ENCODE results near the gene SULT1E1.

Gene SULT1E1

GRCh38 chr4:69843932-69844331 lies 16.0 kb downstream of the SULT1E1 start:
- Histone ChIP-seq H3K4me3 (ENCODE audit: low read depth, low read length) (no peak overlapping the region), H3K27me3 (ENCODE audit: insufficient read depth, low read length) (no peaks in the 10 kb centered on the region), H3K36me3 (ENCODE audit: insufficient read depth, low read length) (no peaks in the 10 kb centered on the region), H3K27ac (ENCODE audit: low read depth, low read length) (no peak overlapping the region), H3K4me1 (ENCODE audit: control insufficient read depth, insufficient read depth, low read length, unreplicated experiment) (no peaks in the 10 kb centered on the region), H3K79me2 (ENCODE audit: control insufficient read depth, insufficient read depth, low read length, unreplicated experiment) (no peaks in the 10 kb centered on the region), H2AFZ (ENCODE audit: low read length, unreplicated experiment) (no peak overlapping the region)

GRCh38 chr4:69843301-69843700 lies 16.6 kb downstream of the SULT1E1 start:
- no peak overlapping the region for H3K27ac ChIP-seq (ENCODE audit: low read depth, low read length)
- H3K79me2 ChIP-seq (ENCODE audit: control insufficient read depth, insufficient read depth, low read length, unreplicated experiment) = no peaks in the 10 kb centered on the region
- H3K4me1 ChIP-seq (ENCODE audit: control insufficient read depth, insufficient read depth, low read length, unreplicated experiment) = no peaks in the 10 kb centered on the region
- H3K36me3 ChIP-seq (ENCODE audit: insufficient read depth, low read length) = no peaks in the 10 kb centered on the region
- H3K4me3 ChIP-seq (ENCODE audit: low read depth, low read length) = no peak overlapping the region
- no peak overlapping the region for H2AFZ ChIP-seq (ENCODE audit: low read length, unreplicated experiment)
- H3K27me3 ChIP-seq (ENCODE audit: insufficient read depth, low read length) = no peaks in the 10 kb centered on the region

GRCh38 chr4:69838977-69839376 lies 21.0 kb downstream of the SULT1E1 start:
- Histone ChIP-seq H3K27ac (ENCODE audit: low read depth, low read length) (no peak overlapping the region), H3K4me1 (ENCODE audit: control insufficient read depth, insufficient read depth, low read length, unreplicated experiment) (no peaks in the 10 kb centered on the region), H2AFZ (ENCODE audit: low read length, unreplicated experiment) (no peak overlapping the region), H3K79me2 (ENCODE audit: control insufficient read depth, insufficient read depth, low read length, unreplicated experiment) (no peaks in the 10 kb centered on the region), H3K4me3 (ENCODE audit: low read depth, low read length) (no peak overlapping the region), H3K36me3 (ENCODE audit: insufficient read depth, low read length) (no peaks in the 10 kb centered on the region), H3K27me3 (ENCODE audit: insufficient read depth, low read length) (no peaks in the 10 kb centered on the region)

- Histone ChIP-seq H3K79me2 (ENCODE audit: control insufficient read depth, insufficient read depth, low read length, unreplicated experiment) (no peaks in the 10 kb centered on the region), H3K4me1 (ENCODE audit: control insufficient read depth, insufficient read depth, low read length, unreplicated experiment) (no peaks in the 10 kb centered on the region), H3K36me3 (ENCODE audit: insufficient read depth, low read length) (no peaks in the 10 kb centered on the region), H3K4me3 (ENCODE audit: low read depth, low read length) (no peak overlapping the region), H3K27me3 (ENCODE audit: insufficient read depth, low read length) (no peaks in the 10 kb centered on the region), H2AFZ (ENCODE audit: low read length, unreplicated experiment) (no peak overlapping the region), H3K27ac (ENCODE audit: low read depth, low read length) (no peak overlapping the region)
Measured at GRCh38 chr4:69836287-69836686, 23.7 kb downstream of the SULT1E1 start.

GRCh38 chr4:69835766-69836165 lies 24.2 kb downstream of the SULT1E1 start:
- H2AFZ ChIP-seq (ENCODE audit: low read length, unreplicated experiment) = no peak overlapping the region
- H3K4me3 ChIP-seq (ENCODE audit: low read depth, low read length) = no peak overlapping the region
- H3K4me1 ChIP-seq (ENCODE audit: control insufficient read depth, insufficient read depth, low read length, unreplicated experiment) = no peaks in the 10 kb centered on the region
- no peaks in the 10 kb centered on the region for H3K36me3 ChIP-seq (ENCODE audit: insufficient read depth, low read length)
- no peak overlapping the region for H3K27ac ChIP-seq (ENCODE audit: low read depth, low read length)
- no peaks in the 10 kb centered on the region for H3K27me3 ChIP-seq (ENCODE audit: insufficient read depth, low read length)
- H3K79me2 ChIP-seq (ENCODE audit: control insufficient read depth, insufficient read depth, low read length, unreplicated experiment) = no peaks in the 10 kb centered on the region

GRCh38 chr4:69833251-69833650 lies 26.7 kb downstream of the SULT1E1 start:
- H3K4me1 ChIP-seq (ENCODE audit: control insufficient read depth, insufficient read depth, low read length, unreplicated experiment) = peaks cover 14% of the 10 kb centered on the region
- H3K27ac ChIP-seq (ENCODE audit: low read depth, low read length) = no peak overlapping the region
- no peaks in the 10 kb centered on the region for H3K79me2 ChIP-seq (ENCODE audit: control insufficient read depth, insufficient read depth, low read length, unreplicated experiment)
- no peaks in the 10 kb centered on the region for H3K36me3 ChIP-seq (ENCODE audit: insufficient read depth, low read length)
- H2AFZ ChIP-seq (ENCODE audit: low read length, unreplicated experiment) = no peak overlapping the region
- no peaks in the 10 kb centered on the region for H3K27me3 ChIP-seq (ENCODE audit: insufficient read depth, low read length)
- H3K4me3 ChIP-seq (ENCODE audit: low read depth, low read length) = no peak overlapping the region

GRCh38 chr4:69832326-69833030 lies 27.5 kb downstream of the SULT1E1 start:
- no peaks in the 10 kb centered on the region for H3K36me3 ChIP-seq (ENCODE audit: insufficient read depth, low read length)
- H3K79me2 ChIP-seq (ENCODE audit: control insufficient read depth, insufficient read depth, low read length, unreplicated experiment) = no peaks in the 10 kb centered on the region
- H3K4me3 ChIP-seq (ENCODE audit: low read depth, low read length) = no peak overlapping the region
- no peak overlapping the region for H3K27ac ChIP-seq (ENCODE audit: low read depth, low read length)
- H3K27me3 ChIP-seq (ENCODE audit: insufficient read depth, low read length) = no peaks in the 10 kb centered on the region
- peaks cover 14% of the 10 kb centered on the region for H3K4me1 ChIP-seq (ENCODE audit: control insufficient read depth, insufficient read depth, low read length, unreplicated experiment)
- no peak overlapping the region for H2AFZ ChIP-seq (ENCODE audit: low read length, unreplicated experiment)

GRCh38 chr4:69831646-69832325 lies 28.2 kb downstream of the SULT1E1 start:
- Histone ChIP-seq H3K27ac (ENCODE audit: low read depth, low read length) (no peak overlapping the region), H2AFZ (ENCODE audit: low read length, unreplicated experiment) (no peak overlapping the region), H3K4me1 (ENCODE audit: control insufficient read depth, insufficient read depth, low read length, unreplicated experiment) (peaks cover 14% of the 10 kb centered on the region), H3K27me3 (ENCODE audit: insufficient read depth, low read length) (no peaks in the 10 kb centered on the region), H3K79me2 (ENCODE audit: control insufficient read depth, insufficient read depth, low read length, unreplicated experiment) (no peaks in the 10 kb centered on the region), H3K4me3 (ENCODE audit: low read depth, low read length) (no peak overlapping the region), H3K36me3 (ENCODE audit: insufficient read depth, low read length) (no peaks in the 10 kb centered on the region)

GRCh38 chr4:69831270-69831627 lies 28.7 kb downstream of the SULT1E1 start:
- Histone ChIP-seq H3K79me2 (ENCODE audit: control insufficient read depth, insufficient read depth, low read length, unreplicated experiment) (no peaks in the 10 kb centered on the region), H3K27ac (ENCODE audit: low read depth, low read length) (no peak overlapping the region), H3K27me3 (ENCODE audit: insufficient read depth, low read length) (no peaks in the 10 kb centered on the region), H2AFZ (ENCODE audit: low read length, unreplicated experiment) (no peak overlapping the region), H3K4me1 (ENCODE audit: control insufficient read depth, insufficient read depth, low read length, unreplicated experiment) (peaks cover 14% of the 10 kb centered on the region), H3K36me3 (ENCODE audit: insufficient read depth, low read length) (no peaks in the 10 kb centered on the region), H3K4me3 (ENCODE audit: low read depth, low read length) (no peak overlapping the region)

- Histone ChIP-seq H3K4me3 (ENCODE audit: low read depth, low read length) (no peak overlapping the region), H3K79me2 (ENCODE audit: control insufficient read depth, insufficient read depth, low read length, unreplicated experiment) (no peaks in the 10 kb centered on the region), H3K36me3 (ENCODE audit: insufficient read depth, low read length) (no peaks in the 10 kb centered on the region), H3K27me3 (ENCODE audit: insufficient read depth, low read length) (no peaks in the 10 kb centered on the region), H3K27ac (ENCODE audit: low read depth, low read length) (no peak overlapping the region), H2AFZ (ENCODE audit: low read length, unreplicated experiment) (no peak overlapping the region), H3K4me1 (ENCODE audit: control insufficient read depth, insufficient read depth, low read length, unreplicated experiment) (peaks cover 14% of the 10 kb centered on the region)
Measured at GRCh38 chr4:69830560-69831269, 29.2 kb downstream of the SULT1E1 start.

- Histone ChIP-seq H3K27me3 (ENCODE audit: insufficient read depth, low read length) (no peaks in the 10 kb centered on the region), H3K27ac (ENCODE audit: low read depth, low read length) (no peak overlapping the region), H2AFZ (ENCODE audit: low read length, unreplicated experiment) (no peak overlapping the region), H3K79me2 (ENCODE audit: control insufficient read depth, insufficient read depth, low read length, unreplicated experiment) (no peaks in the 10 kb centered on the region), H3K4me1 (ENCODE audit: control insufficient read depth, insufficient read depth, low read length, unreplicated experiment) (peaks cover 14% of the 10 kb centered on the region), H3K36me3 (ENCODE audit: insufficient read depth, low read length) (no peaks in the 10 kb centered on the region), H3K4me3 (ENCODE audit: low read depth, low read length) (no peak overlapping the region)
Measured at GRCh38 chr4:69830192-69830559, 29.8 kb downstream of the SULT1E1 start.

Measured in ACC112 (cell line).